HEK293T (cell line): ENCODE results near the gene OTOL1.

ENCODE experiments used
- ARNT ChIP-seq: fragments of 450-650 bp; IDR thresholded peaks from 2 replicates; pipeline ENCODE4 v1.6.1; 2017; ENCODE audit warnings: mild to moderate bottlenecking
- BHLHE40 ChIP-seq: fragments of 450-650 bp; IDR thresholded peaks from 2 replicates; pipeline ENCODE4 v1.6.1; 2016; ENCODE audit warnings: mild to moderate bottlenecking, moderate library complexity, borderline replicate concordance
- CTBP1 ChIP-seq: fragments of 450-650 bp; IDR thresholded peaks from 2 replicates; pipeline ENCODE4 v1.6.1; 2016; ENCODE audit warnings: borderline replicate concordance
- ELF4 ChIP-seq: fragments of 450-650 bp; IDR thresholded peaks from 2 replicates; pipeline ENCODE4 v1.6.1; 2017; ENCODE audit warnings: antibody characterized with exemption
- FOXA1 ChIP-seq: fragments of 450-650 bp; IDR thresholded peaks from 2 replicates; pipeline ENCODE4 v1.6.1; 2016; ENCODE audit warnings: mild to moderate bottlenecking
- FOXK2 ChIP-seq: fragments of 450-650 bp; IDR thresholded peaks from 2 replicates; pipeline ENCODE4 v1.6.1; 2016; ENCODE audit warnings: mild to moderate bottlenecking
- FOXM1 ChIP-seq: fragments of 450-650 bp; IDR thresholded peaks from 2 replicates; pipeline ENCODE4 v1.6.1; 2017; ENCODE audit warnings: mild to moderate bottlenecking, borderline replicate concordance
- HDGF ChIP-seq: fragments of 450-650 bp; IDR thresholded peaks from 2 replicates; pipeline ENCODE4 v1.6.1; 2017; ENCODE audit warnings: antibody characterized with exemption, borderline replicate concordance
- L3MBTL2 ChIP-seq: fragments of 450-650 bp; conservative IDR thresholded peaks from 2 replicates; pipeline ENCODE4 v1.6.1; 2016; ENCODE audit warnings: mild to moderate bottlenecking
- PKNOX1 ChIP-seq: fragments of 450-650 bp; IDR thresholded peaks from 2 replicates; pipeline ENCODE4 v1.6.1; 2016
- SP1 ChIP-seq: fragments of 450-650 bp; IDR thresholded peaks from 2 replicates; pipeline ENCODE4 v1.6.1; 2017
- SUZ12 ChIP-seq: fragments of 450-650 bp; IDR thresholded peaks from 2 replicates; pipeline ENCODE4 v1.6.1; 2016; ENCODE audit warnings: mild to moderate bottlenecking
- TARDBP ChIP-seq: fragments of 450-650 bp; IDR thresholded peaks from 2 replicates; pipeline ENCODE4 v1.6.1; 2016
- ZNF384 ChIP-seq: fragments of 450-650 bp; IDR thresholded peaks from 2 replicates; pipeline ENCODE4 v1.6.1; 2016

GRCh38 chr3:161462138-161462537, 34.5 kb upstream of the OTOL1 start:
- TF ChIP-seq ZNF384 = no peak
- TF ChIP-seq TARDBP = no peak
- no peak for TF ChIP-seq BHLHE40
- no peak for TF ChIP-seq SP1
- TF ChIP-seq FOXK2 = no peak
- no peak for TF ChIP-seq FOXM1
- no peak for TF ChIP-seq SUZ12
- TF ChIP-seq FOXA1 = no peak
- TF ChIP-seq HDGF = no peak
- no peak for TF ChIP-seq PKNOX1
- no peak for TF ChIP-seq ELF4
- no peak for TF ChIP-seq L3MBTL2
- no peak for TF ChIP-seq CTBP1
- no peak for TF ChIP-seq ARNT
